ENCODE data around the gene MCM5. TPM values are rescaled to one million over a fixed set of nuclear protein-coding genes. Genes with fewer than 3 reads are reported as not detected.

MCM5 gene
- 43.8 TPM for polyA plus RNA-seq (2013, experiment 1 of 2)
- 41.6 TPM for polyA plus RNA-seq (2013, experiment 2 of 2)

GRCh38 chr22:35399678-35400500 lies at the start of gene MCM5:
Gene MCM5 (plus strand): TSS chr22:35400140. CDS start chr22:35400439, 299 bp downstream.
- peaks cover 21 to 40% of the 10 kb centered on the region in 2 donors for H3K36me3 ChIP-seq (replicated peaks in 1 of 2; ENCODE audit: control insufficient read depth in 2 of 2, insufficient read depth in 2 of 2, low read length in 2 of 2)
- peaks cover 4% of the 10 kb centered on the region for H3K79me1 ChIP-seq (ENCODE audit: low read depth, low read length)
- peak within 1 kb of the TSS; percentile 84 for H2AFZ ChIP-seq (ENCODE audit: low read length)
- H3K27ac ChIP-seq (replicated peaks; ENCODE audit: low read length) = peak within 1 kb of the TSS; percentile 49
- H3K4me1 ChIP-seq (ENCODE audit: control insufficient read depth in 2 of 2, insufficient read depth in 1 of 2, low read depth in 1 of 2, low read length in 2 of 2) = peaks cover 15 to 17% of the 10 kb centered on the region in 2 donors
- no peaks in the 10 kb centered on the region for H3K27me3 ChIP-seq (ENCODE audit: control insufficient read depth in 3 of 3, insufficient read depth in 3 of 3, low read depth in 1 of 3, low read length in 3 of 3)
- peak within 1 kb of the TSS; percentile 74 for H3K4me2 ChIP-seq (ENCODE audit: insufficient read depth, low read length, poor library complexity, severe bottlenecking)
- H3K9ac ChIP-seq (ENCODE audit: low read depth, low read length, poor library complexity) = peak within 1 kb of the TSS; percentile 95
- peak within 1 kb of the TSS; percentile 81 for H2BK15ac ChIP-seq (ENCODE audit: low read length)
- DNase-seq (ENCODE audit: low spot score) = peak; percentile 95
- peak within 1 kb of the TSS; percentile 53 for H4K91ac ChIP-seq (ENCODE audit: low read depth, low read length, poor library complexity)
- peak within 1 kb of the TSS; percentile 32 for H2BK120ac ChIP-seq (ENCODE audit: low read depth, low read length)
- peak within 1 kb of the TSS; percentile 47 for H3K14ac ChIP-seq (ENCODE audit: low read length)
- peak within 1 kb of the TSS; percentile 96 for H3K18ac ChIP-seq (ENCODE audit: low read length)
- peak within 1 kb of the TSS; percentile 92 for H2AK5ac ChIP-seq (ENCODE audit: low read depth, low read length)
- no peak within 1 kb of the TSS for H2BK12ac ChIP-seq (ENCODE audit: low read length)
- H3K23ac ChIP-seq (ENCODE audit: low read depth, low read length, poor library complexity) = peak within 1 kb of the TSS; percentile 85
- peak within 1 kb of the TSS; percentile 84 for H4K8ac ChIP-seq (ENCODE audit: low read depth, low read length)
- H3K4me3 ChIP-seq (ENCODE audit: low read length in 2 of 2) = peak within 1 kb of the TSS; percentile 98 to 99
- H3K9me3 ChIP-seq (replicated peaks in 1 of 2; ENCODE audit: control insufficient read depth in 2 of 2, insufficient read depth in 1 of 2, low read depth in 1 of 2, low read length in 2 of 2) = no peaks in the 10 kb centered on the region
- WGBS, 2 donors (ENCODE audit: extremely low coverage in 2 of 2, insufficient read length in 2 of 2, insufficient replicate concordance in 1 of 2) = no CpG with 5 or more reads among the region's 64 CpGs
- H3K4ac ChIP-seq (ENCODE audit: low read length) = peak within 1 kb of the TSS; percentile 89
- H2BK5ac ChIP-seq (ENCODE audit: low read length) = peak within 1 kb of the TSS; percentile 79

GRCh38 chr22:35350539-35351503 lies 49.1 kb upstream of the MCM5 start:
- H4K8ac ChIP-seq (ENCODE audit: low read depth, low read length) = no peak overlapping the region
- H3K9ac ChIP-seq (ENCODE audit: low read depth, low read length, poor library complexity) = peak overlapping the region; percentile 37
- peak overlapping the region; percentile 98 for H3K14ac ChIP-seq (ENCODE audit: low read length)
- H2BK5ac ChIP-seq (ENCODE audit: low read length) = peak overlapping the region; percentile 21
- H2BK12ac ChIP-seq (ENCODE audit: low read length) = no peak overlapping the region
- peak; percentile 82 for DNase-seq (ENCODE audit: low spot score)
- no peak overlapping the region for H3K4ac ChIP-seq (ENCODE audit: low read length)
- H3K4me1 ChIP-seq (ENCODE audit: control insufficient read depth in 2 of 2, insufficient read depth in 1 of 2, low read depth in 1 of 2, low read length in 2 of 2) = peaks cover 8 to 10% of the 10 kb centered on the region in 2 donors
- H3K27me3 ChIP-seq (ENCODE audit: control insufficient read depth in 3 of 3, insufficient read depth in 3 of 3, low read depth in 1 of 3, low read length in 3 of 3) = peaks cover 0 to 5% (median 0%) of the 10 kb centered on the region in 3 experiments
- no CpG with 5 or more reads among the region's 47 CpGs for WGBS, 2 donors (ENCODE audit: extremely low coverage in 2 of 2, insufficient read length in 2 of 2, insufficient replicate concordance in 1 of 2)
- peak overlapping the region; percentile 74 for H3K18ac ChIP-seq (ENCODE audit: low read length)
- H3K9me3 ChIP-seq (replicated peaks in 1 of 2; ENCODE audit: control insufficient read depth in 2 of 2, insufficient read depth in 1 of 2, low read depth in 1 of 2, low read length in 2 of 2) = no peaks in the 10 kb centered on the region
- peak overlapping the region; percentile 94 for H2AFZ ChIP-seq (ENCODE audit: low read length)
- peak overlapping the region; percentile 78 for H3K4me2 ChIP-seq (ENCODE audit: insufficient read depth, low read length, poor library complexity, severe bottlenecking)
- peak overlapping the region; percentile 48 to 81 for H3K4me3 ChIP-seq (ENCODE audit: low read length in 2 of 2)
- peak overlapping the region; percentile 95 for H2BK15ac ChIP-seq (ENCODE audit: low read length)
- H2BK120ac ChIP-seq (ENCODE audit: low read depth, low read length) = no peak overlapping the region
- H3K79me1 ChIP-seq (ENCODE audit: low read depth, low read length) = no peaks in the 10 kb centered on the region
- H3K27ac ChIP-seq (replicated peaks; ENCODE audit: low read length) = no peak overlapping the region
- H2AK5ac ChIP-seq (ENCODE audit: low read depth, low read length) = peak overlapping the region; percentile 56
- no peaks in the 10 kb centered on the region for H3K36me3 ChIP-seq (replicated peaks in 1 of 2; ENCODE audit: control insufficient read depth in 2 of 2, insufficient read depth in 2 of 2, low read length in 2 of 2)
- H3K23ac ChIP-seq (ENCODE audit: low read depth, low read length, poor library complexity) = peak overlapping the region; percentile 55
- no peak overlapping the region for H4K91ac ChIP-seq (ENCODE audit: low read depth, low read length, poor library complexity)

GRCh38 chr22:35352214-35353111 lies 47.5 kb upstream of the MCM5 start:
- Histone ChIP-seq H4K8ac (ENCODE audit: low read depth, low read length) (peak overlapping the region; percentile 78), H4K91ac (ENCODE audit: low read depth, low read length, poor library complexity) (no peak overlapping the region), H3K79me1 (ENCODE audit: low read depth, low read length) (no peaks in the 10 kb centered on the region), H3K4ac (ENCODE audit: low read length) (peak overlapping the region; percentile 93), H2BK5ac (ENCODE audit: low read length) (peak overlapping the region; percentile 6), H2BK120ac (ENCODE audit: low read depth, low read length) (no peak overlapping the region), H3K9ac (ENCODE audit: low read depth, low read length, poor library complexity) (no peak overlapping the region), H3K18ac (ENCODE audit: low read length) (peak overlapping the region; percentile 91), H2AFZ (ENCODE audit: low read length) (peak overlapping the region; percentile 38), H3K23ac (ENCODE audit: low read depth, low read length, poor library complexity) (peak overlapping the region; percentile 68), H3K27me3 (ENCODE audit: control insufficient read depth in 3 of 3, insufficient read depth in 3 of 3, low read depth in 1 of 3, low read length in 3 of 3) (peaks cover 0 to 5% (median 0%) of the 10 kb centered on the region in 3 experiments), H3K4me2 (ENCODE audit: insufficient read depth, low read length, poor library complexity, severe bottlenecking) (no peak overlapping the region), H3K9me3 (replicated peaks in 1 of 2; ENCODE audit: control insufficient read depth in 2 of 2, insufficient read depth in 1 of 2, low read depth in 1 of 2, low read length in 2 of 2) (no peaks in the 10 kb centered on the region), H3K14ac (ENCODE audit: low read length) (peak overlapping the region; percentile 5), H3K36me3 (replicated peaks in 1 of 2; ENCODE audit: control insufficient read depth in 2 of 2, insufficient read depth in 2 of 2, low read length in 2 of 2) (no peaks in the 10 kb centered on the region), H2BK15ac (ENCODE audit: low read length) (peak overlapping the region; percentile 95), H3K4me1 (ENCODE audit: control insufficient read depth in 2 of 2, insufficient read depth in 1 of 2, low read depth in 1 of 2, low read length in 2 of 2) (peaks cover 8 to 10% of the 10 kb centered on the region in 2 donors), H2AK5ac (ENCODE audit: low read depth, low read length) (peak overlapping the region; percentile 89), H3K27ac (replicated peaks; ENCODE audit: low read length) (no peak overlapping the region), H2BK12ac (ENCODE audit: low read length) (peak overlapping the region; percentile 18), H3K4me3 (ENCODE audit: low read length in 2 of 2) (no peak overlapping the region)
- WGBS, 2 donors (ENCODE audit: extremely low coverage in 2 of 2, insufficient read length in 2 of 2, insufficient replicate concordance in 1 of 2) = no CpG with 5 or more reads among the region's 19 CpGs
- DNase-seq (ENCODE audit: low spot score) = no peak
